ENCODE data around the gene MAP7D3.

GRCh38 chrX:136192839-136193414, 58.3 kb downstream of the MAP7D3 start:
- TF ChIP-seq, protein P1, sequence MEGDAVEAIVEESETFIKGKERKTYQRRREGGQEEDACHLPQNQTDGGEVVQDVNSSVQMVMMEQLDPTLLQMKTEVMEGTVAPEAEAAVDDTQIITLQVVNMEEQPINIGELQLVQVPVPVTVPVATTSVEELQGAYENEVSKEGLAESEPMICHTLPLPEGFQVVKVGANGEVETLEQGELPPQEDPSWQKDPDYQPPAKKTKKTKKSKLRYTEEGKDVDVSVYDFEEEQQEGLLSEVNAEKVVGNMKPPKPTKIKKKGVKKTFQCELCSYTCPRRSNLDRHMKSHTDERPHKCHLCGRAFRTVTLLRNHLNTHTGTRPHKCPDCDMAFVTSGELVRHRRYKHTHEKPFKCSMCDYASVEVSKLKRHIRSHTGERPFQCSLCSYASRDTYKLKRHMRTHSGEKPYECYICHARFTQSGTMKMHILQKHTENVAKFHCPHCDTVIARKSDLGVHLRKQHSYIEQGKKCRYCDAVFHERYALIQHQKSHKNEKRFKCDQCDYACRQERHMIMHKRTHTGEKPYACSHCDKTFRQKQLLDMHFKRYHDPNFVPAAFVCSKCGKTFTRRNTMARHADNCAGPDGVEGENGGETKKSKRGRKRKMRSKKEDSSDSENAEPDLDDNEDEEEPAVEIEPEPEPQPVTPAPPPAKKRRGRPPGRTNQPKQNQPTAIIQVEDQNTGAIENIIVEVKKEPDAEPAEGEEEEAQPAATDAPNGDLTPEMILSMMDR (IDR thresholded peaks at IDR 0.05), result no peak
- no peak for TF ChIP-seq POLR2A (IDR thresholded peaks at IDR 0.05)
